GM21423 (cell line): ENCODE data around the gene CADM4.
"Not testable (repeated sequence)": the region's sequence is repeated elsewhere in the genome, so short reads cannot be mapped to it uniquely, and the experiment has no call there.

Source experiments
- ATAC-seq: cut with Tn5 transposase; IDR thresholded peaks from one replicate; pipeline ENCODE4 v1.9.1; 2021; ENCODE audit warnings: mild to moderate bottlenecking, moderate library complexity; ENCODE audit not compliant: unreplicated experiment

The CADM4 gene

GRCh38 chr19:43664018-43664417 is 24.4 kb upstream of the CADM4 start:
- no peak for ATAC-seq

DNA sequence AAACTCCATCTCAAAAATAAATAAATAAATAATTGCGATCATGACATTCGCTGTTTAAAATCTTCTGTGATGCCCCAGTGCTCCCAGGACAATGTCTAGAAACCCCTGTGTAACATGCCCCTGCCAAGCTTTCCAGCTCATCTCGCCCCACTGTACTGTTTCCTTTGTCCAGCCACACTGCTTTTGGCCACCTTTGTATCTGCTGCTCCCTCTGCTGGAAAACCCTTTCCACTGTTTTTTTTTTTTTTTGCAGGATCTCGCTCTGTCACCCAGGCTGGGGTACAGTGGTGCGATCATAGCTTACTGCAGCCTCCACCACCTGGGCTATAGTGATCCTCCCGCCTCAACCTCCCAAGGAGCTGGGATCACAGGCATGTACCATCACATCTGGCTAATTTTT is 22.8 kb upstream of the CADM4 start:
- ATAC-seq: no peak

GRCh38 chr19:43660971-43661360 is 21.3 kb upstream of the CADM4 start:
- ATAC-seq: no peak

DNA sequence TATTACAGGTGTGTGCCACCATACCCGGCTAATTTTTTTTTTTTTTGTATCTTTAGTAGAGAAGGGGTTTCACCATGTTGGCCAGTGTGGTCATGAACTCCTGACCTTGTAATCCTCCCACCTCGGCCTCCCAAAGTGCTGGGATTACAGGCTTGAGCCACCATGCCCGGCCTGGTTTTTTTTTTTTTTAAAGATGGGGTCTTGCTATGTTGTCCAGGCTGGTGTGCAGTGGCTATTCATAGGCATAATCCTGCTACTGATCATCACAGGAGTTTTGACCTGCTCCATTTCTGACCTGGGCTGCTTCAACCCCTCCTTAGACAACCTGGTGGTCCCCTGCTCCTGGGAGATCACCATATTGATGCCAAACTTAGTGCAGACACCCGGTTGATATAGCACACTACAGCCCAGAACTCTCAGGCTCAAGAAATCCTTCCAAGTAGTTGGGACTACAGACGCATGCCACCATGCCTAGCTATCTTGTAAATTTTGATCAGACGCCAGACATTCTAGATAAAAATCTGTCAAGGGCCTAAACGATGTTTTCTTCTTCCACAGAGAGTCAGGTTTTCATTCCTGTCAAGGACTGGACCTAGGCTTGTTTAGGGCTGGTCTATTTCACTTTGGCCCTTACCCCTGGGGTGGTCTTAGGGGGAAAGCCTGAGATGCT is 20.8 kb upstream of the CADM4 start:
- ATAC-seq: no peak

DNA sequence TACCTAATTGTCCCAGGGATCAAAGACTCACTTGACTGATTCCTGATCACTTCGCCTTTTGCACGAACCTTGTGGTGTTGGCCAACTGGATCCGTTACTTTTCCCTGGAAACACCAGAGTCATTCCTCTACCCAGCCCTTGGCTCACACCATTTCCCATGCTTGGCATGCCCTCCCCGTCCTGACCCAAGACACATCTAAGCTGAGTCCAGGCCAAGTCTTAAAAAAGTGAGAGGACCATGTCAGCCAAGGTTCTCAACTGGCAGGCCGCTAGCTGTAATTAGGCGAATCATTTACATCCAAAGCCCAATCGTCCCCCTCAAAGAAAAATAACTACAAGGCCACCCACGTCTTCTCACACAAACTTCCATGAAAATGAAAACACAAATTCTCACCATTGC is 18.8 kb upstream of the CADM4 start:
- ATAC-seq: no peak

DNA sequence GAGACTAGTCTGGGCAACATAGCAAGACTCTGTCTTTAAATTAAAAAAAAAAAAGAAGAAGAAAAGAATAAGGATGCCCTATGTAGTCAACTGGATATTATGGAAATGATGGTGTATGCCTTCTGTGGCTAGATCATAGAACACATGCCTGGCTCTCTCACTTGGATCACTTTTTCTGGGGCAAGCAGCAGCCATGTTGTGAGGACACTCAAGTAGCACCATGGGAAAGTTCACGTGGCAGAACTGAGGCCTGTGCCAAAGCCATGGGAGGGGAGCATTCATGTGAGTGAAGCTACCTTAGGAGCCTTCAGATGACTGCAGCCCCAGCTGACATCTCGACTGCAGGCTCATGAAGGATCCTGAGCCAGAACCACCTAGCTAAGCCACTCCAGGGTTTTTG is 18.4 kb upstream of the CADM4 start:
- no peak for ATAC-seq

- no peak for ATAC-seq
These were observed 16.8 kb upstream of the CADM4 start for GRCh38 chr19:43656436-43656835.

DNA sequence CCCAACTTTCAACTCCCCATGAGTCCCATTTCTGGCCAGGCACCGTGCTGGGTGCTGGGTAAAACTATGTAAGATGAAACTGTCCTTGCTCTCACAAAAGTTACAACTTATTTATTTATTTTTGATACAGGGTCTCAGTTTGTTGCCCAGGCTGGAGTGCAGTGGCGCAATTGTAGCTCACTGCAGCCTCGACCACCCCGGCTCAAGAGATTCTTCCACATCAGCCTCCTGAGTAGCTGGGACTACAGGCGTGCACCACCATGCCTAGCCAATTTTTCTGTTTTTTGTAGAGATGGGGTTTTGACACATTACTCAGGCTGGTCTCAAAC is 12.9 kb upstream of the CADM4 start:
- no peak for ATAC-seq

GRCh38 chr19:43651758-43652545 is 12.3 kb upstream of the CADM4 start:
- no peak for ATAC-seq

- not testable (repeated sequence) for ATAC-seq
These were observed 10.6 kb upstream of the CADM4 start for GRCh38 chr19:43650276-43650675.

- ATAC-seq: no peak
These were observed 9.9 kb upstream of the CADM4 start for GRCh38 chr19:43649514-43649913.

- no peak for ATAC-seq
These were observed 9.0 kb upstream of the CADM4 start for GRCh38 chr19:43648633-43649032.

- ATAC-seq: no peak
These were observed 4.5 kb upstream of the CADM4 start for GRCh38 chr19:43644181-43644580.

- no peak for ATAC-seq
These were observed 3.7 kb upstream of the CADM4 start for GRCh38 chr19:43643326-43643725.

DNA sequence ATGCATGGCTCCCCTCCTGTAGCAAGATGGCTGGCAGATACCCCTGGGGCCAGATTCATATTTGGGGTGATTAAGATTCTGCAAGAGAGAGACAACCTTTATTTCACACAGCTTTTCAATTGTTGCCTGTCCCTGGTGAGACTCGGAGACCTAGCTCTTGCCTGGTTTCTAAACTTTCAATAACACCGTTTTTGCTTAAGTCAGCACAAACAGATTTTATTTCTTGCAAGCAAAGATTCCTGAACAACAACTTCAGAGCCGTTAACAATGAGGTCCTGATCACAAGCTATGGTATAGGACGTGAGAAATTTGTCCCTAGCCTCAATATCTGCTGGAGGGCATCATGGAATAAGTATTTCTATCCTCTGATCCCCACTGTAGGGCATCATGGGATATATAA is 2.9 kb upstream of the CADM4 start:
- no peak for ATAC-seq

DNA sequence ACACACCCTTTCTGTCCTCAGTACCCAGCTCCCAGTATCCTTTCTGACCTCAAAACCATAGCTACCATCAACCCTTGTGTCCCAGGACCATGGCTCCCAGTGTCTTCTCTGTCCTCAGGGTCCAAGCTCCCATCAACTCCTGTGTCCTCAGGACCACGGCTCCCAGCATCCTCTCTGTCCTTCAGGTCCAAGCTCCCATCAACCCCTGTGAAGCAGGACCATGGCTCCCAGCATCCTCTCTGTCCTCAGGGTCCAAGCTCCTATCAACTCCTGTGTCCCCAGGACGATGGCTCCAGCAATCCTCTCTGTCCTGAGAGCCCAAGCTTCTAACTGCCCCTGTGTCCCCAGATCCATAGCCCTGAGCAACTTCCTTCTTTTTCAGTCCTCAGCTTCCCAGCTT is 1.7 kb upstream of the CADM4 start:
- no peak for ATAC-seq

GRCh38 chr19:43640424-43640757 is 741 bp upstream of the CADM4 start:
- no peak for ATAC-seq

DNA sequence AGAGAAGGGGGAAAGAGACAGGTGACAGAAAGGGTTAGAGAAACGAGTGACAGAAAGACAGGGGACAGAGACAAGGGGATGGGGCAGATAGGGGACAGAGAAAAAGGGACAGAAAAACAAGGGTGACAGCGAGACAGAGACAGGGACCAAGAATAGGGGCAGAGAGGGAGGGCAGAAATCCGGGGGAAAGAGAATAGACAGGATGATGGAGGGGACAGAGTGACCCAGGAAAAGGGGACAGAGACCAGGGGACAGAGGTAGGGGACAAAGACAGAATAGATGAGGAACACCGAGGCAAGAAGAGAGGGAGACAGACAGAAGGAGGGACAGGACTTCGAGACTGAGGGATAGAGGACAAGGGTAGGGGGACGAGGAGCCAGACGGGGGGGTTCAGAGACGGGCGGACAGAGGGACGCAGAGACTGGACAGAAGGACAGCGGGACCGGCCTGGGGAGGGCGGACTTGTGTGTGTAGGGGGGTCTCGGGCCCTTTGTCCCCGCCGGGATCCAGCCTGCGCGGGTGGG is 593 bp downstream of the CADM4 start:
- ATAC-seq: no peak

DNA sequence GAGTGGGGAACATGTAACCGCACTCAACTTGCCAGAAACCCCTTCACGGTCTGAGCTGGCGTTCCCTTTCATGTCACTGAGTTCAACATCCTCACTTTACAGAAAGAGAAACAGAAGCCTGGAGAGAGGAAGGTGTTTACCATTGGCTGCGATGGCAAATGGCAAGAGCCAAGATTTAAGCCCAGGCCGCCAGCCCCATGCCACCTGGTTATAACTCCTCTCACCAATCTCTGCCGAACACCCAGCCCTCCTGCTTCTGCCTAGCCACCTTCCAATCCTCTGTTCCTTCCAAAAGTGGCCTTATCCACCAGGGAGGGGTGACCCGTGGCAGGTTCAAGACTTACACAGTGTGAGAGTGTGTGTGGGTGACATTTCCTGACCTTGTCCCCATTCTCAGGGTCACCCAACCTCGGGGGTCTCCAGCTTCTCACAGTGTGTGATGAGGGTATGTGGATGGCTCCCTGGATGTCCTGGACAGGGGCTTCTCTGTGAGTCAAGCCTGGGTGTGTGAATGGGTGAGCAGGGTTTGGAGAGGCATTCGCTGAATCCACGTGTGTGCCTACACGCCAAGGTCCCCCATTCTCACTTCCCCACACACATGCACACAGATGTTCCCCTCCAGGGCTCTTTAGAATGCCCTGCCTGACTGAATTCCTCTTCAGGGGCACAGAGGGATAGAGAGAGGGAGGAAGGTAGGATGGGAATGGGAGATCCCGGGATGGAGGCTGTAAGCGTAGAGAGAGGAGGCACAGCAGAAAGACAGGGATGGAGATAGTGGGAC is 1.2 kb downstream of the CADM4 start:
- ATAC-seq: no peak

DNA sequence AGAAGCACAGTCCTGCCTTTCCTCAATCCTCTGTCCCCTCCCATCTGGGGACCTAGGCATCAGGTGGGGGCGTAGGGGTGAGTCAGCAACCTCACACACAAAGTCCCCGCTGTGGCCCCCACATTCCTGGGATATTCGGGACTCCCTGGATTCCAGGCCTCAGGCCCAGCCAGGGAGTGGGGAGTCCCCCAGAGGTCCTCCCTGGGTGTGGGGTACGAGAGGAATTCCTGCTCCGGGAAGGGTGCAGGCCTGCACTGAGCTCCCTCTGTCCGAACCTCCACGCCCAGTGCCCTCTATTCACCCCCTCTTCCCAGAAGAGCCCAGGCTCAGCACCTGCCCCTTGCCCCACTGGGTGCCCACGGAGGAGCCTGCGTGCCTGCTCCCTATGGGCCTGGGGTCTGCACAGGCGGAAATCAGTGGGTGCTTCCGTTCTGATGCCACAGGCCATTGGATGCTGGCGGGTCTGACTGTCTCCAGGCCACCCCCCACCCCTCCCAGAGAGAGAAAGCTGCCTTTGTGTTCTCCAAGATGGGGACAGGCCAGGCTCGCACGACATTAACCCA is 3.4 kb downstream of the CADM4 start:
- ATAC-seq: no peak

DNA sequence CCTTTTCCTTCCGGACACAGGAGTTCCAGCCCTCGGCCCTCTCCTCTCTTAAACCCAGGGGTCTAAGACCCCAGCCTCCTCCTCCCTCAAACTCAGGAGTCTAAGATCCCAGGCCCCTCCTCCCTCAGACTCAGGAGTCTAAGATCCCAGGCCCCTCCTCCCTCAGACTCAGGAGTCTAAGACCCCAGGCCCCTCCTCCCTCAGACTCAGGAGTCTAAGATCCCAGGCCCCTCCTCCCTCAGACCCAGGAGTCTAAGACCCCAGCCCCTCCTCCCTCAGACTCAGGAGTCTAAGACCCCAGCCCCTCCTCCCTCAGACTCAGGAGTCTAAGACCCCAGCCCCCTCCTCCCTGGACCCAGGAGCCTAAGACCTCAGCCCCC is 4.1 kb downstream of the CADM4 start:
- ATAC-seq: not testable (repeated sequence)
